ENCODE measurements around the gene VDAC2. TPM values are rescaled to one million over a fixed set of nuclear protein-coding genes. Genes with fewer than 3 reads are reported as not detected.

Gene VDAC2
- total RNA-seq, 1 experiment from 2014 or later = 303 TPM

DNA sequence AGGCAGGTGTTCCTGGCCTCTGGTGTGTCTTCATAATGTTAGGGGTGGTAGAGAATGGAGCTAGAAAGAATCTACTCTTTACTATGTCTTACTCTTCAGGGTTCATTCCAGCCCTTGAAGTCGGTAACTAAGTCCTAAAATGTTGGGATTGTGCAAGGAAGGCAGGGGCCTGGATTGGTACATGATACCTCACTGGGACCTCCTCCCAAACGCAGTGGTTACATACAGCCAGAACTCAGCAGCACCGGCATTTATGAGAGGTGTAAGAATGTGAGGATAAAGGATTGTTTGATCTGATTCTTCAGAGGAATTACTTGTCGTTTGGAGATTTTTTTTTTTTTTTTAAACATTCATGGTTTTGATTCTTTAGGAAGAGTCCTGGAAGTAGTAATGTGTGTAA is 18.2 kb downstream of the VDAC2 start:
- CTCF ChIA-PET = interaction anchor here (0.6 to 3.0 kb wide), 9 partner anchors 7 to 140 kb away, joined by 3 to 14 read pairs (median 4); partner anchors contain the start of gene COMTD1
- peak overlapping the region; percentile 48 for H3K4me3 Mint-ChIP-seq (ENCODE audit: unreplicated experiment)
- peak; percentile 32 for DNase-seq (ENCODE audit: unreplicated experiment)
- POLR2A ChIA-PET = interaction anchor here (1.2 to 15.1 kb wide), 2 partner anchors 18 to 37 kb away, joined by 5 to 615 read pairs; partner anchors contain the start of gene VDAC2
- H3K27me3 Mint-ChIP-seq (ENCODE audit: insufficient read depth, unreplicated experiment) = no peaks in the 10 kb centered on the region
- TF ChIP-seq, protein P1, sequence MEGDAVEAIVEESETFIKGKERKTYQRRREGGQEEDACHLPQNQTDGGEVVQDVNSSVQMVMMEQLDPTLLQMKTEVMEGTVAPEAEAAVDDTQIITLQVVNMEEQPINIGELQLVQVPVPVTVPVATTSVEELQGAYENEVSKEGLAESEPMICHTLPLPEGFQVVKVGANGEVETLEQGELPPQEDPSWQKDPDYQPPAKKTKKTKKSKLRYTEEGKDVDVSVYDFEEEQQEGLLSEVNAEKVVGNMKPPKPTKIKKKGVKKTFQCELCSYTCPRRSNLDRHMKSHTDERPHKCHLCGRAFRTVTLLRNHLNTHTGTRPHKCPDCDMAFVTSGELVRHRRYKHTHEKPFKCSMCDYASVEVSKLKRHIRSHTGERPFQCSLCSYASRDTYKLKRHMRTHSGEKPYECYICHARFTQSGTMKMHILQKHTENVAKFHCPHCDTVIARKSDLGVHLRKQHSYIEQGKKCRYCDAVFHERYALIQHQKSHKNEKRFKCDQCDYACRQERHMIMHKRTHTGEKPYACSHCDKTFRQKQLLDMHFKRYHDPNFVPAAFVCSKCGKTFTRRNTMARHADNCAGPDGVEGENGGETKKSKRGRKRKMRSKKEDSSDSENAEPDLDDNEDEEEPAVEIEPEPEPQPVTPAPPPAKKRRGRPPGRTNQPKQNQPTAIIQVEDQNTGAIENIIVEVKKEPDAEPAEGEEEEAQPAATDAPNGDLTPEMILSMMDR (IDR thresholded peaks at IDR 0.05; ENCODE audit: unreplicated experiment) = no peak
- peaks cover 92% of the 10 kb centered on the region for H3K36me3 Mint-ChIP-seq (ENCODE audit: insufficient read depth, unreplicated experiment)
- peaks cover 62% of the 10 kb centered on the region for H3K4me1 Mint-ChIP-seq (ENCODE audit: insufficient read depth, unreplicated experiment)
- H3K27ac Mint-ChIP-seq (ENCODE audit: low read depth, unreplicated experiment) = peak overlapping the region; percentile 84
- BruUV-seq (replicated peaks) = no TSS peak
- intact Hi-C loops (cut with micrococcal nuclease) = no loop called here
- H3K9me3 Mint-ChIP-seq (ENCODE audit: unreplicated experiment) = no peaks in the 10 kb centered on the region

DNA sequence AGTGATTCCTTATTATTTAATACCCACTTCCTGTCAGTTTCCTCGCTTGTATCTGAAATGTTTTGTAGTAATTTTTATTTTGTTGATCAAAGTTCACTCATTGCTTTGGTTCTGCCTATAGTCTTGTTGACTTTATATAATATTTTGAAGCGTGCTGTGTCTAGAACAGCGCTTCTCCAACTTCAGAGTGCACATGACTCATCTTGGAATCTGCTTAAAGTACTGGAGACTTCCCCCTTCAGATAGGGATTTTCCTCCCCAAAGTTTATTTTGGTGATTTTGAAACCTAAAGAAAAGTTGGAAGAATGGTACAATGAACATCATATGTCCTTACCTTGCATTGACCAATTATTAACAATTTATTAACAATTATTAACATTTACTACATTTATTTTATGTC is 19.4 kb downstream of the VDAC2 start:
- TF ChIP-seq, protein P1 (IDR thresholded peaks at IDR 0.05; ENCODE audit: unreplicated experiment) = no peak
- DNase-seq (ENCODE audit: unreplicated experiment) = peak; percentile 40
- BruUV-seq (replicated peaks) = no TSS peak
- Mint-ChIP-seq H3K4me3 (ENCODE audit: unreplicated experiment) (peak overlapping the region; percentile 51), H3K9me3 (ENCODE audit: unreplicated experiment) (no peaks in the 10 kb centered on the region), H3K4me1 (ENCODE audit: insufficient read depth, unreplicated experiment) (peaks cover 51% of the 10 kb centered on the region), H3K27ac (ENCODE audit: low read depth, unreplicated experiment) (peak overlapping the region; percentile 84), H3K27me3 (ENCODE audit: insufficient read depth, unreplicated experiment) (no peaks in the 10 kb centered on the region), H3K36me3 (ENCODE audit: insufficient read depth, unreplicated experiment) (peaks cover 85% of the 10 kb centered on the region)
- intact Hi-C loops (cut with micrococcal nuclease) = loop anchor here (1.0 to 2.0 kb wide), 4 partner anchors 19 to 117 kb away; partner anchors contain the start of gene VDAC2
- CTCF ChIA-PET = interaction anchor here (0.6 to 8.1 kb wide), 16 partner anchors 9 to 1111 kb away, joined by 3 to 209 read pairs (median 4); no protein-coding TSS in a partner anchor
- POLR2A ChIA-PET = interaction anchor here (0.6 to 15.1 kb wide), 6 partner anchors 16 to 119 kb away, joined by 3 to 615 read pairs (median 7); partner anchors contain the start of genes SAMD8 and VDAC2

DNA sequence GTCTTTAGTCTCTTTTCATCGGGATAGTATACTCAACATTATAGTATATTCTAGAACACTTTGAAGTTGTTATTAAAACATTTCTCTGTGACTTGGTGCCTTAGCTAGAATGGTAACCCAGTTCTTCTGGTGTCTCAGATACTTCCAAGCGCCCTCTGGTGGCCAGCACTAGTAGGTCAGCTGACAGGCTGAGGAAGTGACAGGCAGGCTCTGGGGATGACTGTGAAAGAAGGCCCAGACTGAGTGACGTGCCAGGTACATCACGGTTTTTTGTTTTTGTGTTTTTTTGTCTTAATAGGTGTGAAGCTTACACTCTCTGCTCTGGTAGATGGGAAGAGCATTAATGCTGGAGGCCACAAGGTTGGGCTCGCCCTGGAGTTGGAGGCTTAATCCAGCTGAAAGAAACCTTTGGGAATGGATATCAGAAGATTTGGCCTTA is 20.0 kb downstream of the VDAC2 start:
- peaks cover 78% of the 10 kb centered on the region for H3K36me3 Mint-ChIP-seq (ENCODE audit: insufficient read depth, unreplicated experiment)
- TF ChIP-seq, protein P1 (IDR thresholded peaks at IDR 0.05; ENCODE audit: unreplicated experiment) = peak; percentile 79
- peaks cover 44% of the 10 kb centered on the region for H3K4me1 Mint-ChIP-seq (ENCODE audit: insufficient read depth, unreplicated experiment)
- ChIA-PET POLR2A (interaction anchor here (0.6 to 15.1 kb wide), 9 partner anchors 16 to 119 kb away, joined by 3 to 615 read pairs (median 4); partner anchors contain the start of genes SAMD8 and VDAC2), CTCF (interaction anchor here (0.6 to 8.1 kb wide), 18 partner anchors 10 to 1111 kb away, joined by 3 to 209 read pairs (median 4); no protein-coding TSS in a partner anchor)
- H3K9me3 Mint-ChIP-seq (ENCODE audit: unreplicated experiment) = no peaks in the 10 kb centered on the region
- no peaks in the 10 kb centered on the region for H3K27me3 Mint-ChIP-seq (ENCODE audit: insufficient read depth, unreplicated experiment)
- H3K27ac Mint-ChIP-seq (ENCODE audit: low read depth, unreplicated experiment) = peak overlapping the region; percentile 84
- H3K4me3 Mint-ChIP-seq (ENCODE audit: unreplicated experiment) = peak overlapping the region; percentile 39
- intact Hi-C loops (cut with micrococcal nuclease) = loop anchor here (1.0 to 2.0 kb wide), 4 partner anchors 20 to 118 kb away; partner anchors contain the start of gene VDAC2
- no TSS peak for BruUV-seq (replicated peaks)
- peak; percentile 89 for DNase-seq (ENCODE audit: unreplicated experiment)

Data from MCF 10A (cell line).